ENCODE measurements around the gene KCNIP3.

The KCNIP3 gene

DNA sequence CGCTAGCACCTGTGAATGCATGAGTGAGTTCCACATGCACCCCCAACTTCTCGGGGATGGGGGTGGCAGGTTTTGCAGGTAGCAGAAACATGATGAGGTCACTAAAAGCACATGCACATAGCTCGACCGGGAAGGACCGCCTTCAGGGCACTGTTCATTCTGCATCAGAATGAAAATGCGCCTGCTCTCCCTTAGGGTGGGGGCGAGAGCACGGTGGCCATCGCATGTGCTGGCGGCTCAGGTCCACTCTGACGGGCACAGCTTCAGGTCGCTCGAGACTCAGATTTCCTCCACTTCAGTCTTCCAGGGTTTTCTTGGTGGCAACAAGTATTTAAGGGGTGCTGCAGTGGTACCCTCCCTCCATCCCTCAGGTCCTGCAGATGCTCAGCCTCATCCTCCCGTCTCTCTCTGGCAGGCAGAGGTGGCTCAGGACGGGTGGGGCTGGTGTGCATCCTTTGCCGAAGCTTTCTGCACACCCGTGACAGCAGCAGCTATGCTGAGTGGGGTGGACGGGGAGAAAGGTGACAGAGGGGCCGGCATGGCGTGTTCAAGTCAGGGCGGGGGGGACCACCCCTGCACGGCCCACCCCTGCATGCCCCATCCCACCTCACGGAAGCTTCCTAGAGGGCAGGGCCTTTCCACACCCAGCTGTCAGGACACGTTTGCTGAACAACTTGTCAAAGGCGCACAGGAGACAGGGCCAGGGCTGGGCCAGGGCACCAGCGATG is 14.8 kb downstream of the KCNIP3 start:
- TF ChIP-seq, protein P1, sequence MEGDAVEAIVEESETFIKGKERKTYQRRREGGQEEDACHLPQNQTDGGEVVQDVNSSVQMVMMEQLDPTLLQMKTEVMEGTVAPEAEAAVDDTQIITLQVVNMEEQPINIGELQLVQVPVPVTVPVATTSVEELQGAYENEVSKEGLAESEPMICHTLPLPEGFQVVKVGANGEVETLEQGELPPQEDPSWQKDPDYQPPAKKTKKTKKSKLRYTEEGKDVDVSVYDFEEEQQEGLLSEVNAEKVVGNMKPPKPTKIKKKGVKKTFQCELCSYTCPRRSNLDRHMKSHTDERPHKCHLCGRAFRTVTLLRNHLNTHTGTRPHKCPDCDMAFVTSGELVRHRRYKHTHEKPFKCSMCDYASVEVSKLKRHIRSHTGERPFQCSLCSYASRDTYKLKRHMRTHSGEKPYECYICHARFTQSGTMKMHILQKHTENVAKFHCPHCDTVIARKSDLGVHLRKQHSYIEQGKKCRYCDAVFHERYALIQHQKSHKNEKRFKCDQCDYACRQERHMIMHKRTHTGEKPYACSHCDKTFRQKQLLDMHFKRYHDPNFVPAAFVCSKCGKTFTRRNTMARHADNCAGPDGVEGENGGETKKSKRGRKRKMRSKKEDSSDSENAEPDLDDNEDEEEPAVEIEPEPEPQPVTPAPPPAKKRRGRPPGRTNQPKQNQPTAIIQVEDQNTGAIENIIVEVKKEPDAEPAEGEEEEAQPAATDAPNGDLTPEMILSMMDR (IDR thresholded peaks at IDR 0.05; ENCODE audit: low read depth, low read length), result no peak
- no peak for DNase-seq (ENCODE audit: low read depth in 2 of 2)
- no peak overlapping the region for H3K4me3 ChIP-seq (replicated peaks in 1 of 2; ENCODE audit: low read depth in 2 of 2, low read length in 2 of 2)

DNA sequence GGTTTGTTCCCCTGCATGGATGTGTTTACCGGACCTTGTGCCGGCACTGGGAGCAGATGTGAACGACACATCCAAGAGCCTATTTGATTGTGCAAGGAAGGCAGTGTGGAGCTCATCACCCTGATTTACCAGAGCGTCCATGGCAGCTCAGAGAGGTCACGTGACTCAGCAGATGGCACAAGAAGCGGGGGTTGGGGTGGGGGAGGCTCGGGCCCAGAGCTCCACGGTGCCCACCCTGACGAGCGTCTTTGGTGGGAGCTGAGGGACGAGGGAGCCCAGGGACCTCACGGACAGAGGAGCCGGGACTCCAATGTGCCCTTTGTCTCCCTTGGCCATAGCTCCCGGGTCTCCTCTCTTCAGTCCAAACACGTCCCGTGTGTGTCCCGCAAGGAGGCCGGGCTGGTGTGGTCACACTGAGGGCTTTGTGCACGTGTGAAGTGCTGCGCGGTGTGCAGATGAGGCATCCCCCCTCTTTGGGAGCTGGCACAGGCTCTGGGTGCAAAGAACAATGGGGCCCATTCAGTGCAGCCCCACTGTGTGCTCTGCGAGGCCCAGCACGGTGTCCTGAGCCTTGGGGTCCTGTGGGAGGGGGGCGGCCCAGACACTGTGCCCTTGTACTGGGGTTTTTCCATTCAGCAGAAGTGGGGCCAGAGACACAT is 15.5 kb downstream of the KCNIP3 start:
- TF ChIP-seq, protein P1 (IDR thresholded peaks at IDR 0.05; ENCODE audit: low read depth, low read length), result no peak
- H3K4me3 ChIP-seq (replicated peaks in 1 of 2; ENCODE audit: low read depth in 2 of 2, low read length in 2 of 2), result no peak overlapping the region
- no peak for DNase-seq (ENCODE audit: low read depth in 2 of 2)

DNA sequence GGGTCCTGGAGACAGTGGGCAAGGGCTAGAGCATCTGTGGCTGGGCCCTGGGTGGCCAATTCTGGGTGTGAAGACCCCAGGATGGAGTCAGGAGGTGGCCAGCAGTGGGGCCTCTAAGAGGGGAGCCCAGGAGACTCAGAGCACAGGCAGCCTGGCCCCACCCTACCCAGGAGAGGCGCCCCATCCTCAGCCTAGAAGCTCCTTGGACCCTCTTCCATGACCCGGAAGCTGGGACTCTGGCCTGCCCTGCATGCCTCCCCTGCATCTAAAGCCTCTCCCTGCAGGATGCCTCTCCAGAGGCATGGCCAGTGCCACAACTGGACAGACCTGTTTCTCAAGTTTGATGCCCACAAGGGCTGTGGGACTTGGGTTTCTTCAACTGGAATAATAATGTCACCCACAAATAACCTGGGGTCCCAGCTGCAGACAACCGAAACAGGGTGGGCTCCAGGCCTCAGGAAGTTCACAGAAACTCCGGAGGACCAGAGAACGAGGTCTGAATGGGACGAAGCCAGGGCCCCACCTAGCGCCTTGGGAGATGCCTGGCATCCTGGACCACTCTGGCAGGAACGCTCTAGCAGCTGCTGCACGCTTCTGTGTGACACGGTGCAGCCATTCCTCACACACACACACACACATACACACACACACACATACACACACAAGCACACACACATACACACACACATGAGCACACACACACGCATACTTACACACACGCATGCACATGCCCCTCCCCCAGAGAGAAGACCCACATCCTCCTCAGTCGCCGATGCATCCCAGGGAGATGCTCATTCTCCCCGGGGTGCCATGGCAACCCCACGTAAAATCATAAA is 16.4 kb downstream of the KCNIP3 start:
- TF ChIP-seq, protein P1 (IDR thresholded peaks at IDR 0.05; ENCODE audit: low read depth, low read length), result no peak
- DNase-seq (ENCODE audit: low read depth in 2 of 2), result no peak
- H3K4me3 ChIP-seq (replicated peaks in 1 of 2; ENCODE audit: low read depth in 2 of 2, low read length in 2 of 2), result no peak overlapping the region

DNA sequence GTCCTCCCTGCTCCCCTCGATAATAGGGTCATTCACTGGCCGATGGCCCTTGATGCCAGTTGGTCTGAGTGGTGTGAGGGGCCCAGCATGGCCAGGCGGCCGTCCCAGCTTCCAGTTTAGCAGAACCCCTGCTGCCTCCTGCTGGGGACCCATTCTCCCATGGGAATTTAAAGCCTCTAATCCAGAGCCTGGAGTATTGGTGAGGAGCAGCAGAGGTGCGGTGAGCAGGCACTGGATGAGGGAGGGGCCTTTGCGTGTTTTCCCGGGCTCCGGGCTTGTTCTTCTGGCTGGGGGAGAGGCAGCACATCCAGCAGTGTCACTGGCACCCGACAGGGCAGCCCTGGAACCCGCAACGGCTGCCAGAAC is 17.4 kb downstream of the KCNIP3 start:
- no peak for DNase-seq (ENCODE audit: low read depth in 2 of 2)
- no peak overlapping the region for H3K4me3 ChIP-seq (replicated peaks in 1 of 2; ENCODE audit: low read depth in 2 of 2, low read length in 2 of 2)
- TF ChIP-seq, protein P1 (IDR thresholded peaks at IDR 0.05; ENCODE audit: low read depth, low read length), result no peak

DNA sequence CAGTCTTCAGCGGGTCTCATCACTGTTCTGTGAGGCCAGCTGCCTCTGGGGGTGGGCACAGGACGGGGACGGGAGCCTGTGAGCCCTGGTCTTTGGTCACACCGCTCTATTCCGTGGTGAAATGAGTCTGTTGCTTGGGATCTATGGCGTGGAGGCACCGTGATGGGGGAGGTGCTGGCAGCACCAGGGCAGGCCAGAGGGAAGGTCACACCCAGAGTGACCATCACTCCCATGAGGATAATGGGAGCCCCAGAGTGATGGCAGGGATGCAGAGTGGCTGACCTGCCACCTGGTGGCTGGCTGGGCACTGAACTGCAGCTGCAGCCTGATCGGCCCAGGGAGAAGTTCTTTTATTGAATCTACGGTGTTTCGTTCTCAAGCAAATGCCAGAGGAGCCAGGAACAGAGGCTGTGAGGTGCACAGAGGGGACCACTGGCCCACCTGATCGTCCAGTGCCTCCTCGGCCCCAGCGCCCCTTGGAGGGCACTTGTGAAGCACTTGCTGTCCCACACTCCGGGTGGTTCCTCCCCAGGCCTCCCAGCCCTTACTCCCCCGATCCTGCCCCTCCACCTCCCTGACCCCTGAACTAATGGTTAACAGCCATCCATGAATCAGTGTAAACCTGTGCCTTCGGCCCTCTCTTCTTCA is 17.9 kb downstream of the KCNIP3 start:
- no peak overlapping the region for H3K4me3 ChIP-seq (replicated peaks in 1 of 2; ENCODE audit: low read depth in 2 of 2, low read length in 2 of 2)
- DNase-seq (ENCODE audit: low read depth in 2 of 2), result peak; percentile 24 to 35

More for the DNA sequence above, 17.9 kb downstream of the KCNIP3 start:
- TF ChIP-seq, protein P1 (IDR thresholded peaks at IDR 0.05; ENCODE audit: low read depth, low read length), result peak; percentile 50

All from cardiac fibroblast (primary cell).